Small intestine (tissue), 7 donors: Measurements from ENCODE around the gene ZCCHC4. TPM values are rescaled to one million over a fixed set of nuclear protein-coding genes. Genes with fewer than 3 reads are reported as not detected.
"Not testable (repeated sequence)": the region's sequence is repeated elsewhere in the genome, so short reads cannot be mapped to it uniquely, and the experiment has no call there.

ENCODE experiments used
- DNase-seq, 2 donors: peaks; one replicate each; pipeline versions ENCODE4 v3.0.0 to v3.0.0-alpha.2; 2013
- FAIRE-seq: peaks from 2 replicates; lab custom pipeline; 2012; peaks lifted over from hg19 to GRCh38; lab: Jason Lieb, UNC
- H3K27ac ChIP-seq, 3 donors: one replicate each; pipeline ENCODE4 v1.5.1; 2013; ENCODE audit warnings: low read length in 2 of 3, mild to moderate bottlenecking in 2 of 3, control low read depth in 1 of 3, inconsistent platforms in 1 of 3, low read depth in 1 of 3, moderate library complexity in 1 of 3
- H3K27me3 ChIP-seq, 3 donors: one replicate each; pipeline ENCODE4 v1.6.1; 2013; ENCODE audit warnings: low read length in 3 of 3, inconsistent platforms in 1 of 3; ENCODE audit not compliant: control insufficient read depth in 3 of 3, insufficient read depth in 3 of 3
- H3K36me3 ChIP-seq, 3 donors: one replicate each; pipeline ENCODE4 v1.6.1; 2013; ENCODE audit warnings: low read length in 3 of 3, inconsistent platforms in 1 of 3, low read depth in 1 of 3, mild to moderate bottlenecking in 1 of 3, moderate library complexity in 1 of 3; ENCODE audit not compliant: control insufficient read depth in 3 of 3, insufficient read depth in 2 of 3
- H3K4me1 ChIP-seq, 3 donors: one replicate each; pipeline ENCODE4 v1.6.1; 2013; ENCODE audit warnings: low read length in 2 of 3, inconsistent platforms in 1 of 3, low read depth in 1 of 3, mild to moderate bottlenecking in 1 of 3, moderate library complexity in 1 of 3; ENCODE audit not compliant: control insufficient read depth in 3 of 3, insufficient read depth in 2 of 3
- H3K4me3 ChIP-seq, 3 donors: one replicate each; pipeline ENCODE4 v1.5.1; 2013; ENCODE audit warnings: low read length in 3 of 3, control low read depth in 1 of 3, inconsistent platforms in 1 of 3, low read depth in 1 of 3, mild to moderate bottlenecking in 1 of 3, moderate library complexity in 1 of 3
- H3K9me3 ChIP-seq, 2 donors: one replicate each; pipeline ENCODE4 v1.6.1; 2013; ENCODE audit warnings: low read depth in 1 of 2, low read length in 1 of 2; ENCODE audit not compliant: control insufficient read depth in 2 of 2, insufficient read depth in 1 of 2
- WGBS, 3 donors: extraction: QIAGEN DNeasy Blood & Tissue Kit; methylation state at CpG; one replicate each; pipeline ENCODE4 v1.1.7; 2013; 5-methylcytosine and 5-hydroxymethylcytosine counted together
- polyA plus RNA-seq, 4 donors: library from polyadenylated mRNA; stranded (reverse) in 3 of 4; unstranded in 1 of 4; fragments of 200-250 nt in 3 of 4; fragments of 120-200 nt in 1 of 4; gene quantifications; one replicate each; pipeline versions ENCODE4 v1.2.1 to v1.2.3, GENCODE V29; 2013
- donor health status: healthy with polysubstance abuse.
- donor health status: control.
- donor health status: control.
- donor health status: Bipolar disorder and iron deficiency.
- donor health status: healthy.

ZCCHC4 gene
- polyA plus RNA-seq, 4 donors: 3.5 to 11.9 (median 4.5) TPM

GRCh38 chr4:25372549-25372948 is 60.0 kb downstream of the ZCCHC4 start:
- H3K36me3 ChIP-seq, H3K9me3 ChIP-seq, DNase-seq, H3K4me1 ChIP-seq, H3K4me3 ChIP-seq, H3K27ac ChIP-seq, H3K27me3 ChIP-seq, FAIRE-seq: not testable (repeated sequence)
- WGBS, 3 donors: 82 to 85% (median 84%) methylated on average over 9 of the region's 9 CpGs

- H3K27ac ChIP-seq: peak within 1 kb of the TSS; percentile 59 to 81 (median 65)
- H3K4me1 ChIP-seq: peaks cover 0 to 4% (median 3%) of the 10 kb centered on the region in 3 donors
- H3K4me3 ChIP-seq: peak within 1 kb of the TSS; percentile 85 to 97 (median 95)
- WGBS, 3 donors: 0% methylated on average over 42 to 74 of the region's 74 CpGs
- no peaks in the 10 kb centered on the region for H3K27me3 ChIP-seq
- peak; percentile 95 to 97 for DNase-seq
- peaks cover 0 to 6% of the 10 kb centered on the region in 2 donors for H3K9me3 ChIP-seq
- peaks cover 3 to 11% (median 4%) of the 10 kb centered on the region in 3 donors for H3K36me3 ChIP-seq
- FAIRE-seq: no peak
Measured at GRCh38 chr4:25376754-25377571, 64.4 kb downstream of the ZCCHC4 start, which contains the start of gene ANAPC4. TSS of gene ANAPC4 (plus strand) at chr4:25377263. CDS start at chr4:25377428, 165 bp downstream.

GRCh38 chr4:25377572-25378436 is 65.2 kb downstream of the ZCCHC4 start:
- H3K27ac ChIP-seq: peak overlapping the region; percentile 38 to 81 (median 65)
- DNase-seq (peak in 1 of 2 donors; percentile 2), FAIRE-seq (no peak)
- peaks cover 0 to 6% of the 10 kb centered on the region in 2 donors for H3K9me3 ChIP-seq
- H3K4me1 ChIP-seq: peaks cover 0 to 4% (median 3%) of the 10 kb centered on the region in 3 donors
- H3K4me3 ChIP-seq: peak overlapping the region; percentile 85 to 97 (median 95)
- no peaks in the 10 kb centered on the region for H3K27me3 ChIP-seq
- 13 to 17% (median 15%) methylated on average over 18 of the region's 18 CpGs for WGBS, 3 donors
- H3K36me3 ChIP-seq: peaks cover 3 to 11% (median 4%) of the 10 kb centered on the region in 3 donors

- H3K27ac ChIP-seq: no peak overlapping the region
- FAIRE-seq (no peak), DNase-seq (no peak)
- 88 to 96% (median 90%) methylated on average over 6 of the region's 6 CpGs for WGBS, 3 donors
- peaks cover 0 to 6% of the 10 kb centered on the region in 2 donors for H3K9me3 ChIP-seq
- H3K4me3 ChIP-seq: peak overlapping the region in 1 of 3 donors; percentile 97
- H3K36me3 ChIP-seq: peaks cover 3 to 11% (median 4%) of the 10 kb centered on the region in 3 donors
- H3K4me1 ChIP-seq: peaks cover 0 to 4% (median 3%) of the 10 kb centered on the region in 3 donors
- H3K27me3 ChIP-seq: no peaks in the 10 kb centered on the region
Measured at GRCh38 chr4:25378437-25378743, 65.8 kb downstream of the ZCCHC4 start.

- H3K36me3 ChIP-seq: peaks cover 4 to 17% (median 6%) of the 10 kb centered on the region in 3 donors
- peaks cover 0 to 4% (median 3%) of the 10 kb centered on the region in 3 donors for H3K4me1 ChIP-seq
- 88 to 100% (median 94%) methylated on average over 2 of the region's 2 CpGs for WGBS, 3 donors
- peaks cover 0 to 6% of the 10 kb centered on the region in 2 donors for H3K9me3 ChIP-seq
- no peak overlapping the region for H3K4me3 ChIP-seq
- DNase-seq (no peak), FAIRE-seq (no peak)
- H3K27me3 ChIP-seq: no peaks in the 10 kb centered on the region
- no peak overlapping the region for H3K27ac ChIP-seq
Measured at GRCh38 chr4:25379591-25379990, 67.0 kb downstream of the ZCCHC4 start.

GRCh38 chr4:25383647-25384046 is 71.1 kb downstream of the ZCCHC4 start:
- Histone ChIP-seq H3K36me3 (peaks cover 4 to 25% (median 6%) of the 10 kb centered on the region in 3 donors), H3K27me3 (no peaks in the 10 kb centered on the region), H3K4me1 (peaks cover 0 to 3% (median 0%) of the 10 kb centered on the region in 3 donors), H3K4me3 (no peak overlapping the region), H3K27ac (no peak overlapping the region), H3K9me3 (no peaks in the 10 kb centered on the region)
- FAIRE-seq (no peak), DNase-seq (no peak)
- 70 to 88% (median 74%) methylated on average over 2 of the region's 2 CpGs for WGBS, 3 donors

- no peaks in the 10 kb centered on the region for H3K4me1 ChIP-seq
- H3K4me3 ChIP-seq: no peak overlapping the region
- FAIRE-seq: no peak
- no peak overlapping the region for H3K27ac ChIP-seq
- no peak for DNase-seq
- WGBS, 3 donors: 94 to 97% (median 94%) methylated on average over 2 of the region's 2 CpGs
- no peaks in the 10 kb centered on the region for H3K27me3 ChIP-seq
- no peaks in the 10 kb centered on the region for H3K9me3 ChIP-seq
- H3K36me3 ChIP-seq: peaks cover 2 to 19% (median 10%) of the 10 kb centered on the region in 3 donors
Measured at GRCh38 chr4:25386926-25387325, 74.4 kb downstream of the ZCCHC4 start.

- no peaks in the 10 kb centered on the region for H3K4me1 ChIP-seq
- no peak overlapping the region for H3K27ac ChIP-seq
- H3K36me3 ChIP-seq: peaks cover 22 to 38% (median 23%) of the 10 kb centered on the region in 3 donors
- FAIRE-seq: no peak
- H3K9me3 ChIP-seq: peaks cover 0 to 4% of the 10 kb centered on the region in 2 donors
- H3K4me3 ChIP-seq: no peak overlapping the region
- no peak for DNase-seq
- WGBS, 3 donors: 96 to 98% (median 98%) methylated on average over 3 of the region's 3 CpGs
- H3K27me3 ChIP-seq: no peaks in the 10 kb centered on the region
Measured at GRCh38 chr4:25397305-25397704, 84.7 kb downstream of the ZCCHC4 start.
